Smooth muscle cell (in vitro differentiated cells): ENCODE results near the gene BFSP1. TPM values are rescaled to one million over a fixed set of nuclear protein-coding genes. Genes with fewer than 3 reads are reported as not detected.

Source experiments
- DNase-seq: peaks from one replicate; lab custom pipeline; 2025; ENCODE audit not compliant: unreplicated experiment; lab: John Stamatoyannopoulos, UW
- H2AFZ ChIP-seq: fragments of 200-600 bp; sonication (generic); 2 replicates; pipeline ENCODE4 v1.6.0; 2016; ENCODE audit warnings: antibody characterized with exemption, low read depth, mild to moderate bottlenecking
- H3F3A ChIP-seq: fragments of 200-600 bp; sonication (generic); 2 replicates; pipeline ENCODE4 v1.6.0; 2017; ENCODE audit warnings: antibody characterized with exemption, low read depth
- H3K27ac ChIP-seq: fragments of 200-600 bp; sonication (generic); 2 replicates; pipeline ENCODE4 v1.5.1; 2016; ENCODE audit warnings: low read depth, mild to moderate bottlenecking
- H3K27me3 ChIP-seq: fragments of 200-600 bp; sonication (generic); 2 replicates; pipeline ENCODE4 v1.6.1; 2016; ENCODE audit warnings: low read depth, mild to moderate bottlenecking
- H3K36me3 ChIP-seq: fragments of 200-600 bp; sonication (generic); 2 replicates; pipeline ENCODE4 v1.5.1; 2016; ENCODE audit warnings: low read depth
- H3K4me1 ChIP-seq: fragments of 200-600 bp; sonication (generic); 2 replicates; pipeline ENCODE4 v1.5.1; 2016; ENCODE audit warnings: low read depth
- H3K4me2 ChIP-seq: fragments of 200-600 bp; sonication (generic); 2 replicates; pipeline ENCODE4 v1.6.0; 2016; ENCODE audit warnings: mild to moderate bottlenecking
- H3K4me3 ChIP-seq: fragments of 200-600 bp; sonication (generic); 2 replicates; pipeline ENCODE4 v1.5.1; 2016; ENCODE audit warnings: mild to moderate bottlenecking
- H3K79me2 ChIP-seq: fragments of 200-600 bp; sonication (generic); 2 replicates; pipeline ENCODE4 v1.6.0; 2016; ENCODE audit warnings: low read depth, mild to moderate bottlenecking
- H3K9ac ChIP-seq: fragments of 200-600 bp; sonication (generic); 2 replicates; pipeline ENCODE4 v1.6.0; 2016; ENCODE audit warnings: low read depth
- H3K9me3 ChIP-seq: fragments of 200-600 bp; sonication (generic); replicated peaks from 2 replicates; pipeline ENCODE4 v1.5.1; 2016; ENCODE audit warnings: low read depth
- H4K20me1 ChIP-seq: fragments of 200-600 bp; sonication (generic); 2 replicates; pipeline ENCODE4 v1.6.0; 2016; ENCODE audit warnings: low read depth
- CTCF ChIP-seq: fragments of 200-600 bp; sonication (generic); IDR thresholded peaks from 2 replicates; pipeline ENCODE4 v1.5.1; 2017; ENCODE audit warnings: borderline replicate concordance, mild to moderate bottlenecking, antibody characterized with exemption; ENCODE audit not compliant: insufficient read depth, poor library complexity, severe bottlenecking
- WGBS: methylation state at CpG from one replicate; pipeline ENCODE4 v1.1.7; 2016; ENCODE audit warnings: low lambda C conversion rate; 5-methylcytosine and 5-hydroxymethylcytosine counted together
- polyA plus RNA-seq: library from polyadenylated mRNA; unstranded; fragments of >200 nt; fragmentation: Nextera tagmentation; extraction: Ambion mirVana; gene quantifications from 2 replicates; pipeline ENCODE4 v1.2.1, GENCODE V29; 2016
- total RNA-seq: library from RNA; depleted of rRNA; stranded (reverse); fragments of >200 nt; gene quantifications from 2 replicates; pipeline ENCODE4 v1.2.3, GENCODE V29; 2014

The BFSP1 gene
- total and polyA plus RNA-seq, 2 experiments from 2014 or later: 0.76 to 1.6 TPM

GRCh38 chr20:17523326-17523725 lies 7.9 kb downstream of the BFSP1 start:
- no peak overlapping the region for H3K4me3 ChIP-seq
- no peaks in the 10 kb centered on the region for H3F3A ChIP-seq
- H3K4me2 ChIP-seq: no peak overlapping the region
- no peaks in the 10 kb centered on the region for H3K36me3 ChIP-seq
- H3K27ac ChIP-seq: no peak overlapping the region
- no peaks in the 10 kb centered on the region for H3K79me2 ChIP-seq
- no peak for DNase-seq
- H3K9me3 ChIP-seq: no peaks in the 10 kb centered on the region
- WGBS: 82% methylated on average over 5 of the region's 5 CpGs
- TF ChIP-seq CTCF: no peak
- no peak overlapping the region for H2AFZ ChIP-seq
- no peaks in the 10 kb centered on the region for H3K4me1 ChIP-seq
- H3K27me3 ChIP-seq: no peaks in the 10 kb centered on the region
- no peaks in the 10 kb centered on the region for H4K20me1 ChIP-seq
- no peak overlapping the region for H3K9ac ChIP-seq

- no peaks in the 10 kb centered on the region for H3K9me3 ChIP-seq
- no peak overlapping the region for H3K4me2 ChIP-seq
- H3F3A ChIP-seq: no peaks in the 10 kb centered on the region
- no peak for DNase-seq
- H4K20me1 ChIP-seq: no peaks in the 10 kb centered on the region
- no peaks in the 10 kb centered on the region for H3K79me2 ChIP-seq
- no peak overlapping the region for H3K9ac ChIP-seq
- H3K4me1 ChIP-seq: no peaks in the 10 kb centered on the region
- no peaks in the 10 kb centered on the region for H3K27me3 ChIP-seq
- WGBS: 82% methylated on average over 3 of the region's 3 CpGs
- no peak overlapping the region for H3K27ac ChIP-seq
- no peaks in the 10 kb centered on the region for H3K36me3 ChIP-seq
- no peak overlapping the region for H2AFZ ChIP-seq
- no peak for TF ChIP-seq CTCF
- no peak overlapping the region for H3K4me3 ChIP-seq
Observed at GRCh38 chr20:17522528-17522927, 8.7 kb downstream of the BFSP1 start.

GRCh38 chr20:17520583-17520982 lies 10.6 kb downstream of the BFSP1 start:
- WGBS: 66% methylated on average over 3 of the region's 3 CpGs
- no peak overlapping the region for H3K9ac ChIP-seq
- no peak overlapping the region for H3K27ac ChIP-seq
- no peaks in the 10 kb centered on the region for H4K20me1 ChIP-seq
- H3K4me2 ChIP-seq: no peak overlapping the region
- no peak overlapping the region for H3K4me3 ChIP-seq
- H3F3A ChIP-seq: no peaks in the 10 kb centered on the region
- H3K79me2 ChIP-seq: no peaks in the 10 kb centered on the region
- H3K9me3 ChIP-seq: no peaks in the 10 kb centered on the region
- no peak for DNase-seq
- no peaks in the 10 kb centered on the region for H3K27me3 ChIP-seq
- TF ChIP-seq CTCF: no peak
- H3K36me3 ChIP-seq: no peaks in the 10 kb centered on the region
- H2AFZ ChIP-seq: no peak overlapping the region
- no peaks in the 10 kb centered on the region for H3K4me1 ChIP-seq

- Histone ChIP-seq H4K20me1 (no peaks in the 10 kb centered on the region), H3K4me3 (no peak overlapping the region), H3K9me3 (no peaks in the 10 kb centered on the region), H3K27me3 (no peaks in the 10 kb centered on the region), H3K9ac (no peak overlapping the region), H3K4me1 (no peaks in the 10 kb centered on the region), H3K27ac (no peak overlapping the region), H2AFZ (no peak overlapping the region), H3K36me3 (no peaks in the 10 kb centered on the region), H3K4me2 (no peak overlapping the region), H3K79me2 (no peaks in the 10 kb centered on the region), H3F3A (no peaks in the 10 kb centered on the region)
- no peak for DNase-seq
- WGBS: 77% methylated on average over 7 of the region's 7 CpGs
- no peak for TF ChIP-seq CTCF
Observed at GRCh38 chr20:17519606-17520285, 11.4 kb downstream of the BFSP1 start.
